ENCODE data around the gene PPP3R1. TPM values are rescaled to one million over a fixed set of nuclear protein-coding genes. Genes with fewer than 3 reads are reported as not detected.

Gene PPP3R1, protein sequence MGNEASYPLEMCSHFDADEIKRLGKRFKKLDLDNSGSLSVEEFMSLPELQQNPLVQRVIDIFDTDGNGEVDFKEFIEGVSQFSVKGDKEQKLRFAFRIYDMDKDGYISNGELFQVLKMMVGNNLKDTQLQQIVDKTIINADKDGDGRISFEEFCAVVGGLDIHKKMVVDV
- total RNA-seq = 28.1 and 39.4 TPM in 2 replicates

DNA sequence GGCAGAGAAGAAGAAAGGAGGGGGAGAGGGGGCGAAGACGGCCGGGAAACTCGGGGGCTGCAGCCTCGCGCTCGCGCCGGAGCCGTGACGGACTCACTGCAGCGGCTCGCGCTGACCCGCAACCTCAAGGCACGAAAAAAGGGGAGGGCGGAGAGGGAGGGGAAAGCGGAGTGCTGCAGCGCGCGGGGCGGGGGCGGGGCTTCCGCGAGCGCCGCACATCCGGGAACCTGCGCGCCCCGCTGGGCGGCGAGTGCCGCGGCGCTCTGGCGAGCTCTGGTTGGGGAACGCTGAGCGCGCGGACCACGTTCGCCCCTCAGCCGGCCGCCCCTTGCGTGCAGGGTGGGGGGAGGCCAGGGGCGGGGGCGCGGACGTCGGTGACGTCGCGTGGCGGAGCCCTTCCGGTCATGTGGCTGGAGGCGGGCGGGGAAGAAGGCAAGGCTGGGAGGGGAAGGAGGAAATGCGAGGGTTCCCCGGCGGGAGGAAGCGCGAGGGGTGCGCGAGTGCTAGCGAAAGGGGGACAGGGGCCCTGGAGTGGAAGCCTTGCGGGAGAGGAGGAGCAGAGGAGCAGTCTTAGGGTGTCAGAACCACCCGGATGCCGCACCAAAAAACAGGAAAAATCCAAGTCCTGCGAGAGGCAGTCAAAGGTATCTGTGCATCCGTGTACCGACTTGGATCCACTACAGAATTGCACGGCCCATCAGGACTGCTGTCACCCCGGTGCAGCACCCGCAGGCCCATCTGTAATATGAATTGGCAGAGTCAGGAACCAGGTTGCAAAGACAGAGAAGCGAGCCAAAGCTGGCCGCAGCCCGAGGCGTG, at the start of gene PPP3R1:
PPP3R1 (minus strand) TSS at position 133 of the 819 bp plus-strand sequence. CDS start 405 bp downstream, outside the sequence.
- no peak for DNase-seq (ENCODE audit: extremely low read depth, low read depth, low spot score)

DNA sequence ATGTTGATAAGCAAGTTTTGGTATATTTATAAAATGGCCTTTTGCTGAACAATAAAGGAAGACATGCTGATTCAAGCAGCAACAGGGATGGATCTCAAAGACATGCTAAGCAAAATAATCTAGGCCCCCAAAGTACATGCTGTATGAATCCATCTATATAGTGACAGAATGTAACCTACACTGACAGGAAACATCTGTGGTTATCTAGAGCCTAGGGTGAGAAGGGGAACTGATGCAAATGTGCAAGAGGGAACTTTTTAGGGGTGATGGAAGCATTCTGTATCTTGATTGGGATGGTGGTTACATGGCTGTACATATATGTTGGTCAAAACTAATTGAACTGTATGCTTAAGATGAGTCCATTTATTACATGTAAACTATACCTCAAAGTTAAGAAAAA, 43.2 kb upstream of the PPP3R1 start:
- DNase-seq (ENCODE audit: extremely low read depth, low read depth, low spot score) = no peak

DNA sequence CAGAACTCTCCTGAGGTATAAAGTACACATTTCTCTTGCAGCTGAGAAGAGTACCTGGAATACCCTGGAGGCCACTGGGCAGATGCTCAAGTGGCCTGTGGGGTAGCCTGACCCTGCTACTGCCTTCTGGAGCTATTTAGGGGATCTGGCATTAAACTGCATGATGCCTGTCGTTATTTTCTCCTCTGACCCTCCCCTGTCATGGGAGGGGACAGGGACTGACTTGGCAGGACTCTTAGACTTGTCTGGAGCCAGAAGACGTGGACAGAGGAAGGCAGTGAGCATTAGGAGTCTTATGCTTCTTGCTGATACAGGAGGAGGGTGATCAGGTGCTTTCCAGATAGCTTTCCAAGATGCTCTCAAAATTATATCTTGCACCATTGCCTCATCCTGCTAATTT, 42.6 kb upstream of the PPP3R1 start:
- no peak for DNase-seq (ENCODE audit: extremely low read depth, low read depth, low spot score)

DNA sequence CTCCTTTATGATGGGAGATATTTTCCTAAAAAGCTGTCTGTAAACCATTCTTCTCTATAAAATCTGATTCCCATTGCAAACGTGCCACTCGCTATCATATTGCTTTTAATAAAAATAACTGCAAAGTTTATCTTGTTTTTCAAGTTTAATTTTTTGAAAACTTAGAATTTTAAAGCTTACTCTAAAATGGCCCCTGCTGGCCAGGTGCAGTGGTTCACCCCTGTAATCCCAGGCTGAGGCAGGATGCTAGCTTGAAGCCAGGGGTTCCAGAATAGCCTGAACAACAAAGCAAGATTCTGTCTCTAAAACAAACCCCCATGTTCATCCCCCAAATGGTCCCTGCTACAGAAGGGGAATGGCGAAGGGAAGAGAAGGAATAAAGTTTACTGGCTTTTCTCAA, 41.9 kb upstream of the PPP3R1 start:
- no peak for DNase-seq (ENCODE audit: extremely low read depth, low read depth, low spot score)

DNA sequence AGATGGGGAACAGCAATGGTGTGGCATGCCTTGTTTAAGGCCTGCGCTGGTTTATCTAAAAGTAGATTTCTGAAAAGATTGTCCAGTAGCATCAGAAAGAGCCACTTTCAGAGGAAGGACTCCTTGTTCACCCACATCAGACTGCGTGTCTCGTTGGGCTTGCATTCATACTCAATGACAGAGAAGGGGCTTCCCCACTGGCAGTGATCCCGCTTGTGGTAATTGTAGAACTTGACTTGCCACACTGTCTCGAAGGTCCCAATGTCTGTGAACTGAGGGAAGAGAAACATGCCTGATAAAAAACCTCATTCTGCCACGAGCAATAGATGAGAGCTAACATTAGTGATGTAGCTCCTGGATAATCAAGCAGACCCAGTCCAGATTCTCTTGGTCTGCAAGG, 41.4 kb upstream of the PPP3R1 start:
- DNase-seq (ENCODE audit: extremely low read depth, low read depth, low spot score) = no peak

DNA sequence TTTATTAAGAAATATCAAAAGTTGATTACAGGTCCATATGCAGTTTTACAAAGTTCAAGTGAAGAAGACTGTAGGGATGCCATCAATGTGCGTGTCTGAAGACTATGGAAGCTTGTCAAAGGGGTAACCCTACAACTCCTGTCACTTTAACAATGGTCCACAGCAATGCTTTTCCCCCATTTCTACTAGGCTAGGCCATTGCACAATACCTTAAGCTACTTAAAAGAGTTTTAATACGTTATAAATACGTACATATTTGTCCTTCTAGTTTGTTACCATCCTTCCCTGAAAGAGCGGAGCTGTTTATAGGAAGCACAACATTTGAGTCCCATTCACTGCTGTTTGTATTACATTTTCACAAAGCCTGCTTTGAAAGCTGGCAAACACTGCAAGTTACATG, 40.7 kb upstream of the PPP3R1 start:
- no peak for DNase-seq (ENCODE audit: extremely low read depth, low read depth, low spot score)

DNA sequence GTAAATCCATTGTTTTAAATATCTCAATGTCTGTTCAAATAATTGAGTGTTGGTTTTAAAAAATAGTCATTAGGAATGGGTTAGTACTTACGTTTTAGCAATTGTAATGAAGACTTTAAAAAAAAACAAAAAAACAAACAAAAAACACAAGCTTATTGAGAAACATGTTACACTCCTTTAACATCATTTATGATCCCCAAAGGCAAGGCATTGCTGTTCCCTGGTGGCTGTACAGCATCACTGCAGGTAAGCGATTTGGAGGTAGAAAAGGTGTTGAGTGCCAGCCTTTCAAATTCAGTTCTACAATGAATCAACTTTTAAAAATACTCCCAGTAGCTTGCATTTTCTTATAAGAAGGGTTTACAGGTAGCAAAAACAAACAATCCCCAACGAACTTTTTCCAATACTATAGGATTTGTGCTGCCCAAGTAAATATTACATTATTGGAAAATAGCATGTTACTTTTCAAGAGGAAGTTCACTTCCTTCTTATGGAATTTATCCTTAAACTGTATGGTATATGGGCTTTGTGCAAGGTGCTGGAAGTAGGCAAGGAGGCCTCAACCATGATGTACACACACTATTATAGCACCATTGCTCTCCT, 39.9 kb upstream of the PPP3R1 start:
- DNase-seq (ENCODE audit: extremely low read depth, low read depth, low spot score) = no peak

DNA sequence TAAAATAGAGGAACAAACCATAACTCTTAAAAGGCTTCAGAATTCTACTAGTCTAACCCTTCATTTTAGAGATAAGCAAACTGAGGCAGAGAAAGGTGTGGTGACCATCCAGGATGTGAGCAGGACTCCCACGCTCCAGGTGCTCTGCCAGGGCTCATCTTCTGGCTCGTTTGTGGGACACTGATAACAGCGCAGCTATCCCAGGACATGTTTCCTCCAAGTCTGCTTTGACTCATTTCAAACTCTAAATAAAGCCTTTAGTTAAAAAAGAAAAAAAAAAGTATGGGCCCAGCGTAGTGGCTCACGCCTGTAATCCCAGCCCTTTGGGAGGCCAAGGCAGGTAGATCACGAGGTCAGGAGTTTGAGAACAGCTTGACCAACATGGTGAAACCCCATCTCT, 39.0 kb upstream of the PPP3R1 start:
- no peak for DNase-seq (ENCODE audit: extremely low read depth, low read depth, low spot score)

DNA sequence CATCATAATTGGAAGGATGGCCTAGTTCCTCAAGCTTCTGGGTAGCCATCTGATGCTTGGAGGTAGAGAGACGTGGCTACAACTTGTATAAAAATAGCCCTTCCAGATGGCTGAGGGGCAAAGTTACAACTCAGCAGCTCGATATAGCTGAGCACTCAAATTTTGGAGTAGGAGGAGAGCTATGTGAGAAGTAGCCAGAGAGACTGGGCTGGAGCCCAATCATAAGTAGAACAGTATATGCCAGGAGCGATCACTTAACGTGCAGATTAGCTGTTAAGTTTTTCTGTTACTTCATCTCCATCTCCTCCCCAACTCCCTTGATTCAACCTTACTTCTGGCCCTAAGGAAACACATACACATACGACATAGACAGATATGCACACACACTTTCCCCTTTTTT, 38.6 kb upstream of the PPP3R1 start:
- DNase-seq (ENCODE audit: extremely low read depth, low read depth, low spot score) = no peak

DNA sequence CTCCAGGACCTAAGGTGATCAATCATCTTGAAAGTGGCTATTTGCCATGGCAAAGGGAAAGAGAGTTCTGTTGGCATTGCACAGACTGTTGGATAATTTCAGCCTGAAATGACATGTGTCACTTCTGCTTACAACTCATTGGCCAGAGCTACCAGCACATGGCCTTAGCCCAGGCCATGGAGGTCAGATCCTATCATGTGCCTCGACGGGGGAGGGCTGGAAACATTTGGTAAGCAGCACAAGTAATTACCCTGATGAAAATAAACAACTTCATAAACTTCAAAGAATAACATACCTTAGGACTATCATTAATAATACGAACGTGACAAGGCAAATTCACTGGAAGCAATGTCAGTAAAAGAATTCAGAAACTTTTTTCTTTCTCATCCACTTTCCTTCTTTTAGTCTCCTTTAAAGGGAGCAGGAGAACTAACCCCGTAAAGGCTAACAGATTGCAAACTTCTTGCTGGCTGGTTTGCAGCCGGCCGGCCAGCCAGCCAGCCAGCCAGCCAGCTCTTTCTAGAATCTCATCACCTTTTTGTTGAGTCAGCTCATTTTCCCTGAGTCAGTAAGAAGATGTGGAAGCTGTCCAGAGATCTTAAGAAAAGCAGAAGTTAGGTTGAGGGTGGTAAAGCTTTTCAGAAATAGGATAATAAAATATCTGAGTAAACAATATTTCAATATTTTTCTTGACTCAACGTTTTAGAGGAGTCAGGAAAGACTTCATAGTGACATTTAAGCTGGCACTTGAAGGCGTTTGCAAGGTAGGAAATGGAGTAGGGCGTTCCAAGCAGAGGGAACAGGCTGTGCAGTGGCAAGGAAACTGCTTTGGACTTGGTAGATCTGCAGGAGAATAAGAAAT, 35.5 kb upstream of the PPP3R1 start:
- no peak for DNase-seq (ENCODE audit: extremely low read depth, low read depth, low spot score)

DNA sequence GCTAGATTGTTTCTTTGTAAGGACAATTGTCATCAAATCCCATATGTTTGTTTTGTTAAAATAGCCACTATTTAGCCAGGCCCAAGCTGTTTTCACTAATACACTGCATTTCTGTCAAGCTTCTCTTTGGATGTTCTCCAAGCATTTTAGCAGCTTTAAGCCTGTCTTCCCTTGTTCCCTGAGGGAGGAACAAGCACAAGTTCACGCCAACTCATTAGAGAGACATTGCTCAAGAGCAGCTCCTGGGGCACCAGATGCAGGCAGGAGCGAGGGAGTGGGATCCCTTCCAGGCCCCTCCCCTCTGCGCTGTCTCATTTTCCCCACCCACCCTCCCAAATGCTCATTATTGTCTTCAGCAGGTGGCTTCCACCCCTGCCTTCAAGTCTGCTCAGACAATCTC, 32.6 kb upstream of the PPP3R1 start:
- no peak for DNase-seq (ENCODE audit: extremely low read depth, low read depth, low spot score)

DNA sequence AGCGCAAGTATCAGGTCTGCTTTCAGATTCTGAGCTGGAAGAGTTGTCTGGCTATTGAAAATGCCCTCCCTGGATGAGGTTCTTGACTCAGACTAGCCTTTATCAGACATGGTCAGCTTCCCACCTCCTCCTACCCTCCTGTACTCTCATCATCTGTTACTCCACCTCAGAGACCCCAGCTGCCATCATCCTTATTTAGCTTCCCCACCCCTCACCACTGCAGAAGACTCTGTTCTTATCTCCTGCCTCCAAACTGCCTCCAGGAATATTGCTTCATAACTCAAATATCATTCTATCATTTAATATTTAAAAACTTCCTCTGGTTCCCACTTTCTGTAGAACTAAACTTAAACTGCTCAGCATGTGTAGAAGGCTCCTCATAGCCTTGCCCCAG, 31.1 kb upstream of the PPP3R1 start:
- no peak for DNase-seq (ENCODE audit: extremely low read depth, low read depth, low spot score)

DNA sequence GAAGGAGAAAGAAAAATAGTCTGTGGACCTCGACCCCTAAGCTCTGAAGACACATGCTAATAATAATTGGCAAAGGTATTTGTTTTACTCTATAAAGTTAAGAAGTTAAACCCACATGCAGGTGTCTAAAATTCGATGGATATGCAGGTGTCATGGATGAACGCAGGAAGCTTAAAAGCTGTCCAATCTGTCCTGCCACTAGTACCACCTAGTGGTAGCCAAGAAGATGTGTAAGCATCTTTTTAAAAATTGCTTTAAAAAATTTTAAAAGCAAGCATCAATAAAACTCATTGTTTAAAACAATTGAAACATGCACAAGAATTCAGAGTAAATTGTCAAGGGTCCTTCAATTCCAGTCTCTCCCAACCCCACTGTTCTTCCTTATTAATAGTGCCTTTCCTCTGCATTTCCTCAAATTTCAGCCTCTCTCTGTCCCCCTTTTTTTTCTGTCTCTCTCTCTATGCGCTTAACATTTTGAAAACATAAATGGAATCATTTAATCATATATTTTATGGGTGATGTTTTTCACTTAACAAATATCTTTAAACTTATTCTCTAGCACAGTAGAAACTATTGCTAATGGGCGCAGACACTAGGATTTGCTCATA, 30.6 kb upstream of the PPP3R1 start:
- peak; percentile 14 for DNase-seq (ENCODE audit: extremely low read depth, low read depth, low spot score)

DNA sequence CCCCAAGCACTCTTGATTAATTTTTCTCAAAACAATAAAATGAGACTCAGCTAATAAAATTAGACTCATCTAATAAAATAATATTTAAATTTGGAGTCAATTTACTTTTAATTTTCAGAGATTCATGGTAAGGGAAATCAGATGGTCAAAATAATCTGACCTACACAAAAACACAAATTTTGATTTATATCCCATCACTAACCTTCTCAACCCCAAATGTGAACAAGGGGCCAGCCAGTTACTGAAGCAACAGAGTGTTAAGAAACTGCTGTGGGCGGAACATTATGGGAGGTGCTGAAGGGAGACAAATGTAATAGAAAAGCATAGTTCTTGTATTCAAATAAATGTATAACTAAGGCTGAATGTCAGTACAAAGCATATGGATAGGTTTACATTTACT, 28.5 kb upstream of the PPP3R1 start:
- no peak for DNase-seq (ENCODE audit: extremely low read depth, low read depth, low spot score)

DNA sequence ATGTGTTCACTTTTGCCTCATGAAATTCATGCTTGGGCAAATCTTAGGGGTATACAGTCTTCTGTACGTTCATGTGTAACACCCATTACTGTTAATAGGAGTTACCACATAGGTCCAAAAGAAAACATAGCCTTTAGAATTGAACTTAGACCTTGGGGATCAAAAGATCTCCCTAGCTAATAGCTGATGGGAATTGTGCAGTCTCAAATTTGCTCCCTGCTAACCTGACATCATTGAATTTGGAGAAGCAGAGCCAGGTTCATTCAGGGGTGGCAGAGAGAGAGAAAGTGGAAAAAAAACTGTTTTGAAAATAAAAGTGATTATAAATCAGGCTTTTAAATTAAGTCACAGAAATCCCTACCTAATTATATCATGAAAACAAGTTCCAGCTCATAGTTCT, 28.0 kb upstream of the PPP3R1 start:
- no peak for DNase-seq (ENCODE audit: extremely low read depth, low read depth, low spot score)

DNA sequence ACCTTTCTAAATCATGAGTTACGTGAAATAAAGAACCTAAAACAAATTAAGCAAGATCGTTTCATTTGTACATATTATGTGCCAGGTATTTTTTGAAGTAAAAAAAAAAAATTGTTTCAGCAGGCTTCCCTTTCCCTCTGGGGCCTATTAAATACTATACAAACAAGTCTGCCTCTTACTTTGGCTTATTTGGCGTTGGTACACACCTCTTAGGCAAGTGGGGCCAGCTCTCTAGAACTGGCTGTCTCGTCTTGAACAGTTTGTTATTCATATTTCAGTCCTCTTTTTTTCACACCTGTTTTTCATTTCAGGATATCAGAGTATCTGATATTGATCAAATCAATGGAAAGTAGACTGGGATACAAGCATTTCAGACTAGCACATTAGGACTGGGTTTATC, 27.4 kb upstream of the PPP3R1 start:
- no peak for DNase-seq (ENCODE audit: extremely low read depth, low read depth, low spot score)

DNA sequence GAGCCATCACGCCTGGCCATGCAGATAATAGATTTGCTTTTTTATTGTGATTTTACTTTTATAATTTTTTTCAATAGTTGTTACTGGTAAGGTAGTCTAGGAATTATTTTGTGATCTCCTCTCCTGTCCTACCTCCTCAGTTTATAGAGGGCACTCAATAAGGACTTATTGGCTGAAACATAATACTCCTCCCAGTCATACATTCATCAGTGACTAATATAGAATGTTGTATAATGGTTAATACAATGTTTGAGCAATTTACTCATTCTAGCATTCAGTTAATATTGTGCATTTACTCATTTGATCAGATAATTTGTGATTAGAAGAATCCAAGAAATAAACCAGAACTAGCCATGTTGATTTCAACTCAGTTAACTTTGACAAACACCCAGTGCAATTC, 25.8 kb upstream of the PPP3R1 start:
- DNase-seq (ENCODE audit: extremely low read depth, low read depth, low spot score) = no peak

DNA sequence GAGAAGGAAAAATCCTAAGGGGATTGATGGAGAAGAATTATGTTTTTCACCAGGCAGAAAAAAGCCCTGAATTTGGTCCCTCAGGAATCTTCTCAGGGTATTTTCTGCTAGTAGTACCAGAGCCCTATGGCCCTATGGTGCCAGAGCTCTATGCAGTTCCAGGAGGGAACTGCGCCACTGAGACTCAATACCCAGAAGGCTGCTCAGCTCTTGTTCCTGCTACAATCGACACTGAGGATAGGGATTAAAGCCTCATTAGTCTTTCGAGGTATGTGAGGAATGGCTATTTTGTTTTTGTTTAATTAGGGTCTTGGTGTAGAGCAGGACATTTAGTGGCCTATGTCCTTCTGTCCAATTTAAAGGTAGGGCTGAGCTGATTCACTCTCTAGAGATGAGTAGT, 21.7 kb upstream of the PPP3R1 start:
- no peak for DNase-seq (ENCODE audit: extremely low read depth, low read depth, low spot score)

DNA sequence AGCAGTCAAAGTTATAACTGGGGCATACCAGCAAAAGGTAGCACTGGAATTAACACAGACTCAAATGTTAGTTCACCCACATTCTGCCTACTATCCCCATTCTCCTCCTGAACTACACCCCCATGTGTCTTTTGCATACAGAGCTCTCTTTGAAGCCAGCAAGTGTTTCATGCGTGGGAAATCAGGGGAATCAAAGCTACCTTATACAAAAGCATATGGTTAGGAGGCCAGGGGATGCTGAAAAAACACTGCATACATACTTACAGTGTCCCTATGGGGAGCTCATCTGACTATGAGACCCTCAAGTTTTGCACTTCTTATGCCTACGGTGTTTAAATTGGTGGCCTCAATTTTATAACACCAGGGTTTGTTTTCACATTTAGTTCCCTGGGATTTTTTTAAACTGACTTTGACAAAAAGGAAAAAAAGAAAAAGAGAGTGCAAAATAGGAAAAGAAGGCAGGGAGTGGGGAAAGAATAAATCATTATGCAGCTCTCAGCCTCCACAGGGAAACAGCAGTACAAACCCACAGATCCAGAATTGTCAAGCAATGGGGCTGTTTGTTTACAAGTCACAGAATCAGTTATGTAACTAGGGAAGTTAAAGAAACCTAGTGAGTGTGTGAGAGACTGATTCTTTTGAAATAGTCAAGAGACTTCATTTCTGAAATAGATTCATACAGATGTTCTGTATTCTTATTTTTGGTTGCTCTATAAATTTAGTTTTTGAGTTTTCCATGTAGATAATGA, 20.1 kb upstream of the PPP3R1 start:
- DNase-seq (ENCODE audit: extremely low read depth, low read depth, low spot score) = no peak

DNA sequence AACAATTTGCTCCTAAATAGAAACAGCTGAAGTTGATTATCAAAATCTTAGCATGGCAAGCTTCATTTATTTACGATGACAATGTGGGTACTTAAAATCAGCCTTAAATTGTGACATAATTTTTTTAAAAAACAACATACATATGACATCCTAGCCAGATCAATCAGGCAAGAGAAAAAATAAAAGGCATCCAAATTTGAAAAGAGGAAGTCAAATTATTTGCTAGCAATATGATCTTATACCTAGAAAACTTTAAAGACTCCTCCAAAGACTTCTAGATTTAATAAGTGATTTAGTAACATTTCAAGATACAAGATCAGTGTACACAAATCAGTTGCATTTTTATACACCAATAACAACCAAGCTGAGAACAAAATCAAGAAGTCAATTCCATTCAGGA, 14.3 kb upstream of the PPP3R1 start:
- DNase-seq (ENCODE audit: extremely low read depth, low read depth, low spot score) = no peak
